Measurements from ENCODE around the gene GABPB1.

Gene GABPB1

DNA sequence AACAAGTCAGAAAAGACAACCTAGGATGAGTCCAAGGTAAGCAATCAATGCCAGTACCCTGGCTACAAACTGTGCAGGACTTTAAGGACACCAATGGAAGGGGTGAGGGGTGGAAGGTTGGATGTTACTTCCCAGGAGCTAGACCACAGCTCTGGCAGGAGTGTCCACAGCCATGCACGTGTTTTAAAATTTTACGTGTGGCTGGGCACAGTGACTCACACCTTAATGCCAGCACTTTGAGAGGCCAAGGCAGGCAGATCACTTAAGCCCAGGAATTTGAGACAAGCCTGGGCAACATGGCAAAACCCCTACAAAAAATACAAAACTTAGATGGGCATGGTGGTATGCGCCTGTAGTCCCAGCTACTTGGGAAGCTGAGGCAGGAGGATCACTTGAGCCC is 74.7 kb downstream of the GABPB1 start:
- in situ Hi-C loops (cut with MboI; ENCODE audit: low sequenced_read_pairs), result no loop called here

DNA sequence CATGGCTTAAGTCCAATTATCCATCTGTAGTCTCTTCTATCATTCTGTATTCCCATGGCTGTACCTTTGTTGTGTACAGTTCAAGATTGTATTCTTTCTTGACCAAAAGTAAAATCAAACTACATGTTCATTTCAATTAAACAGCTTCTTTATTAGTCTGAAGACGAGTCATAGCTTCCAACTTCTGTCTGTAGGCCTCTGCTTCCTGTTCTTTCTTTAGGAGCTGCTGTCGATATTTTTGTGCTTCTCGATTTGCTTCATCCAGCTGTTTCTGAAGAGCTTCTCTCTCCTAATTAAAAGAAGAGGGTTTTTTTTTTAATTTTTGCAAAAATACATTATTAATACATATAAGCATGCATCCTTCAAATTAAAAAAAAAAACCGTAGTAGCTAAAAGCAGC is 76.5 kb downstream of the GABPB1 start:
- in situ Hi-C loops (cut with MboI; ENCODE audit: low sequenced_read_pairs), result no loop called here

GRCh38 chr15:50277370-50277769 is 77.6 kb downstream of the GABPB1 start:
- in situ Hi-C loops (cut with MboI; ENCODE audit: low sequenced_read_pairs), result no loop called here

DNA sequence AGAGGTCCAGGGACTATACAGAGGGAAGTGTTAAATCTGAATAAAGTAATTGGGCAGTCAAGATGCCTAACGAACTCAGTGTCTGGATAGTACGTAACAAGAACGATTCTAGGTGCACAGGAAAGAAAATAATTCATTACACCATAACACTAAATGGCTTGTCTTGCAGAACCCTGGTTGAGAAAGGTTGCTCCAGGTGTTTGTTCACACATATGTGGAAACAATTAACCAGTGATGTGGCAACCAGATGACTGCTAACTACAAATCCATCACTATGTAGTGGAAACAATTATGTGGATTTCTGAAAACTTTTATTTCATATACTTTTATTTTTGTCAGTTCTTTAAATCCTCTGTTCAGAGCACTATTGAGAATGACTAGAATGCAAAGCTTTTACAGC is 79.1 kb downstream of the GABPB1 start:
- in situ Hi-C loops (cut with MboI; ENCODE audit: low sequenced_read_pairs), result no loop called here

GRCh38 chr15:50275091-50275490 is 79.9 kb downstream of the GABPB1 start:
- in situ Hi-C loops (cut with MboI; ENCODE audit: low sequenced_read_pairs), result no loop called here

GRCh38 chr15:50267577-50267976 is 87.4 kb downstream of the GABPB1 start:
- in situ Hi-C loops (cut with MboI; ENCODE audit: low sequenced_read_pairs), result no loop called here

- in situ Hi-C loops (cut with MboI; ENCODE audit: low sequenced_read_pairs), result no loop called here
These were observed 89.4 kb downstream of the GABPB1 start, which contains the start of gene HDC for GRCh38 chr15:50265620-50266019. TSS of gene HDC (minus strand) at chr15:50265726. CDS start at chr15:50265623, 103 bp downstream.

- in situ Hi-C loops (cut with MboI; ENCODE audit: low sequenced_read_pairs), result no loop called here
These were observed 92.5 kb downstream of the GABPB1 start for GRCh38 chr15:50262533-50262932.

DNA sequence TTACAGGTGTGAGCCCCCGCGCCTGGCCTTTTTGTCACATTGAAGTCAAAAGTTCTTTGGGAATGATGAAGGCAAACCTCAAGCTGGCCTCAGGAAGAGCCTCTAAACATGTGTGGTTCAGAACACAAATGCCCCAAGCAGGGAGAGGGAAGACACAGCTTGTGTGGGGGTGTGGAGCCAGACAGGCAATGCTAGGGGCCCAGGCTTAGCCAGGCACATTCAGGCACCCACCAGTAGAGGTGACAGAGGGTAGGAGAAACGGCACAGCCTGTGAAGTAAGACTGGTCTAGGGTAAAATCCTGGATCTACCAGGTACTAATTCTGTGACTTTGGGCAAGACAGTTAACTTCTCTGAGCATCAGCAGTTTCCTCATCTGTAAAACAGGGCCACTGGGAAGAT is 93.0 kb downstream of the GABPB1 start:
- in situ Hi-C loops (cut with MboI; ENCODE audit: low sequenced_read_pairs), result no loop called here

DNA sequence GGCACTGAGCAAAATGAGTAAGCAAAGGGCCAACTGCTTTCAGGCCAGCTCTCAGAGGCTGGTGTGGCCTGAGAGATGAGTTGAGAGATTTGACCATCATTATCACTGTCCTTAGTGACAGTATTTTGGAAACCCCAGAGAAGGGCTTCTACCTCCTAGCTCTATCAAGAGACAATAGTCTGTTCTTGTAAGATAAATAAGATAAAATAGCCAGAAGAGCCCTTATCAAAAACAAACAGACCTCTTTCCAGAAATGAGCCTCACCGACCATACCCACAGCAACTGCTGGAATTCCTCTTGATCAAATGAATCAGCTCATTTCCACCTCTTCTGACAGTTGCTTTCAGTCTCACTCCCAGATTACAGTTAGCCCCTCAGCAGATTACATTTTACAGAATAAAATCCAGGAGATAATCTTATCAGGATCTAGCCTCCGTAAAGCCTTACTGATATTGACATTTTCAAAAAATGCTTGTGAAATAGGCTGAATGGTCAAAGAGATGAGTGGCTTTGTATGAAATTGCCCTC is 94.0 kb downstream of the GABPB1 start:
- in situ Hi-C loops (cut with MboI; ENCODE audit: low sequenced_read_pairs), result no loop called here

DNA sequence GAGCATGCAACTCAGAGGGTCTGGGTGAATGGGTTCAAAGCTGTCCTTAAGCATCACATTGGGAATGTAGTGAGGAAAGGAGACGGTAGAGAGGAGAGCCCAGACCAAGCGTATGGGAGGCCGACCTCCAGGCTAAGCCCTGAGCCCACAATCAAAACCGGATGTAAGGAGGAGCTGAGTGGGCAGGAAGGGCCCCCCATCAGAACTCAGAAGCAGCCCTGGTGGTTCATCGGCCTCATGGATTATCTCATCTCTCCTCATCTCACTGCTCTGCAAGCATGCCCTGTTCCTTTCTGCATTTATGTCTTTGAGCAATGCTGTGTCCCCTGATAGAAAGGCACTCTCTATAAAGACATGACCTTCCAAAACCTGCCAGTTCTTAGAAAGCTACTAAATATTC is 95.7 kb downstream of the GABPB1 start:
- in situ Hi-C loops (cut with MboI; ENCODE audit: low sequenced_read_pairs), result no loop called here

DNA sequence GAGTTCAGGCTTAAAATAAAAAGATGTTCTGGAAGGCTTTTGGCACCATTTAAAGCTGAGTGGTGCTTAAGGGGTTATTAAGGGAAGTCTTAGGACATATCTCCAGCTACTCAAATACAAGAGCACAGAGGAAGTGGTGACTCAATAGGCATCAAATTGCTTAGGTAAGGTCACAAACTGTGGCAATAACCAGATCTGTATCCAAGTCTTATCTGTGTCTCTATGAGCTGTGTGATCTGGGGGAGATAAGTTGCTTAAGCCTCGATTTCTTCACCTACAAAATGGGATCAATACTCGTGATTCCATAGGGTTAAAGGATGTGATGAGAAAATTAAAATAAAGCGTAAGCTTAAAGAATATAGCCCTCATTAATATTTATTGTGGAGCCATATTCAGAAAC is 97.1 kb downstream of the GABPB1 start:
- in situ Hi-C loops (cut with MboI; ENCODE audit: low sequenced_read_pairs), result no loop called here

DNA sequence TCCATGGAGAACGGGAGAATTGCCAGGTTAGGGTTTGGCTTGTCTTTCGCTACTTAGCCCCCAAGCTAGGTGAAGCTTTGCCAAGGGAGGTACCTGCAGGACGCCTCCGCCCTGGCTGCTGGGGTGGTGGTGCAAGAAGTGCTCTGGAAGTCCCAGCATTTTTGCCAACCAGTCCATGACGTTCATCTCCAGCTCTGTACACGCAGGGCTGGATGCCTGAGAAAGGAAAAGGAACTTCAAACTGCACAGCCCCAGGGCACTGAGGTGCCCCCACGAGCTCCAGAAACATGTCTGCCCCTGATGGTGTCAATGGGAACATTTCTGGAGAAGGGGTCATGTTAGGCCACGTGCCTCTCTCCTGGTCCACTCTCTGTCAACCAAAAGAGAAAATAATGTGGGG is 97.7 kb downstream of the GABPB1 start:
- in situ Hi-C loops (cut with MboI; ENCODE audit: low sequenced_read_pairs), result no loop called here

GRCh38 chr15:50256188-50257041 is 98.6 kb downstream of the GABPB1 start:
- in situ Hi-C loops (cut with MboI; ENCODE audit: low sequenced_read_pairs), result no loop called here

DNA sequence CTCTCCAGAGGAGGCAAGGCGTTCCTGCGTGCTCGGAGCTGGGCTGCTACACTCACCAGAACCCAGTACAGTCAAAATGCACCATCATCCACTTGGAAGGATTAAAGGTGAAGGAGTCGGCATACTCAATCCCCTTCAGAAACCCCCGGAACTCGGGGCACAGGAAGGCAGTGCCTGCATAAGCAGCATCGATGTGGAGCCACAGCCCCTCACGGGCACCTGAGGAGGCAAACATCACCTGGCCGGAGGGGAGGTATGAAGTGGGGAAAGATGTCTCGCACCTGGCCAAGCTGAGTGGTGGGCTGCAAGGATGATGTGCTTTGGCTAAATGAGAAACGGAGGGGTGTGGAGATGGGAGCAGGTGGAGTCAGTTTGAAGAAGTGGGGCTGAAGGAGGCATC is 102.4 kb downstream of the GABPB1 start:
- in situ Hi-C loops (cut with MboI; ENCODE audit: low sequenced_read_pairs), result no loop called here

GRCh38 chr15:50251638-50252182 is 103.3 kb downstream of the GABPB1 start:
- in situ Hi-C loops (cut with MboI; ENCODE audit: low sequenced_read_pairs), result no loop called here

DNA sequence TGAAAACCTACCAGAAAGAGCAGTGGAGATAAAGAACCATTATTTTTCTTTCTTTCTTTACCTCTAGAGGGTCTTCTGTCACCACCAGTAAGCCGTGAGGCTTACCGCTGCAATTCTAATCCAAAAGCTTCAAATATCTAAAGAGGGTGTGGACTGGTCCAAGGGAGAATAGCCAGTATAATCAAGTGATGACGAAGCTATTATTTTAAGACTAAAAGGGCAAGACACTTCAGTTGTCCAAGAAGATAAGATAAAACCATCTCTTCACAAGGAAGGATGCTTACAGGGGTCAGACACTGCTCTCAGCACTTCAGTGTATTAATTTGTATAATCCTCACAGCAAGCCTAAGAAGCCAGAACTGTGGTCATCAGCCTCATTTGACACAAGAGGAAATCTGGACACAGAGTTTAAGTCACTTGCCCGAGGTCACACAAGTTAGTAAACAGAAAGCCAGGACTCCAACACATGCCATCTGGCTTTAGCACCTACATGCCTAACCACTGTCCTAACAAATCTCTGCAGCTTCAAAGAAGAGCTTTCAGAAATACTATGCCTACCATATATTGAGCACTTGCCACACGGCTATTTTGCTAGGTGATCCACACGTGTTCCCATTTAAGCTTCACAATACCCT is 104.1 kb downstream of the GABPB1 start:
- in situ Hi-C loops (cut with MboI; ENCODE audit: low sequenced_read_pairs), result no loop called here

DNA sequence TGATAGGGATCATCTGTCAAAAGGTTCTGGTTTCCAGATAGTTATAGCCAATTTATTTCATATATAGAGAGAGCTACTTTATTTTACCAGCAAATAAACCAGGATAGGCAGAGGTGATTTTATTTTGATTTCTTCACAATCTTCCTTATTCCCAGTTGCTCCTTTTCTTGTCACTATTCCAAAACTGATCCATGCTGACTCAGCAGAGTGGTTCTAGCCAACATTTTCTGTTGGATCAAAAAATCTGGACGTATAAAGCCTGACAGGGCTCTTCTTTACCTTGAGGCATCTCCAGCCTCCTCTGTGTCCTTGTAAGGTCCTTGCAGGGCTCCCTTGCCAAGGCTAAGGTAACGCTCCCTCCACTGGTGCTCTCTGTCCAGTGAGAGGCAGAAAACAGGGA is 105.3 kb downstream of the GABPB1 start:
- in situ Hi-C loops (cut with MboI; ENCODE audit: low sequenced_read_pairs), result no loop called here

DNA sequence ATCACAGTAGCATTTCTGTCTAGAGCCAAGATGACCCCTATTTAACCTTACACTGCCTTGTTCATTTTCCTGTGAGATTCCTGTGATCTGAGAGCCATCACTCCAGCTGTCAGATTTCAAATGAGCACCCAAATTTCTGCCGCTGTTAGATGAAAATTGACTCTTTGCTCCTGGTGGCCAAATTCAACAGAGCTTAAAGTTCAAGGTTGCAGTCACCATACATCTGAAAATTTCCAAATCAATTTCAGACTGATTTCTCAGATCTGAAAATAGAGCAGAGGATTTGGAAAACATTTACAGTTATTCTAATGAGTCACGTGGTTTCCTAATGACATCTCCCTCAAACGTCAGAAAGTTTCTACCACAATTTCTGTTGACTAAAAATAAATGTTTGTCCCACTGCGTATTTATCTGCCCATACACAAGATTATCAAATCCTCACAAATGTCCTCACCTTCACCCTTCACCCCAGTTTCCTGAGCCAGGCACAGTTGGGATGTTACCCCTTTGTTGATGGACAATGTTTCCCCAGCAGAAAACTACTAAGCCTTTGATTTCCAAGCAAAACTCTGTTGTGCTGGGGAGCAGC is 105.9 kb downstream of the GABPB1 start:
- in situ Hi-C loops (cut with MboI; ENCODE audit: low sequenced_read_pairs), result no loop called here

DNA sequence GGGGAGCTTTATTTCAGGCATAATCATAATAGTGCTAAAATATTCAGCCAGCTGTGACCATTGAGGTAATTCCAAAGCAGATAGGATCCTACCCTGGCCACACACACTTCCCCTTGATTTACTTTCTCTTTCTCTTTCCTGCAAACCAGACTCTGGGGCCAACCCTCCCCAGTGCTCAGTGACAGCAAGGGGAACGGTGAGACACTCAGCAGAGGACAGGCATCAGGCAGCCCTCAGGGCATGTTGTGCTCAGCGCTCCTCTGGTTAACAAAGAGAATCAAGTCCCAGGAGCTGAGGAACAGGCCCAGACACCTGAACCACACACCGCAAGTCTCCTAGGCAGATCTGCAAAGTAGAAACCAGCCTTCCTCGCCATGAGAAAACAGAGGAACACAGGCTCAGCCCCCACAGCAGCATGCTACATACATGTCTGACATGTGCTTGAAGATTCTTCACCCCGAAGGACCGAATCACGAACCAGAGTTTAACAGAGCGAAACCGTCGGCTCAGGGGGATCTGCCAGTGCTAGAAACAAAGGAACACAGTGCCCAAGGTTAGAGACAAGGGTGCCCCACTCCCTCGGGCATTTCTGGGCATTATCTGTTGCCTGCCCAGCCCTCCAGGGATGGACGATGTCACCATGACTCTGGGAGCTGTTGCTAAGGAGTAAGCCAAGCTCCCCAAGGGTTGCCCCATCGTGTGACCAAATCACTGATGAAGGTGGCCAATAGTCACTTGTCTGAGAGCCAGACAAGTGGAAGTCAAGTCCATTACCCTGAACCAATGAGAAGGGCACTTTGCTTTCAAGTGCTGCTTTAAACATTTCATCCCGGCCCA is 107.0 kb downstream of the GABPB1 start:
- in situ Hi-C loops (cut with MboI; ENCODE audit: low sequenced_read_pairs), result no loop called here

GRCh38 chr15:50246631-50247030 is 108.4 kb downstream of the GABPB1 start:
- in situ Hi-C loops (cut with MboI; ENCODE audit: low sequenced_read_pairs), result no loop called here

All from hTERT RPE-1 (cell line).